ENCODE data around the gene ARHGAP15.

ARHGAP15 gene

GRCh38 chr2:143649226-143649740 is 520.1 kb downstream of the ARHGAP15 start:
- Histone ChIP-seq H3K23ac (ENCODE audit: low read depth, low read length, poor library complexity) (no peak overlapping the region), H3K4me3 (ENCODE audit: low read length in 2 of 2) (no peak overlapping the region), H3K9me3 (replicated peaks in 1 of 2; ENCODE audit: control insufficient read depth in 2 of 2, insufficient read depth in 1 of 2, low read depth in 1 of 2, low read length in 2 of 2) (peaks cover 1 to 3% of the 10 kb centered on the region in 2 donors), H3K27ac (replicated peaks; ENCODE audit: low read length) (no peak overlapping the region), H3K18ac (ENCODE audit: low read length) (no peak overlapping the region), H3K4me2 (ENCODE audit: insufficient read depth, low read length, poor library complexity, severe bottlenecking) (no peak overlapping the region), H2BK120ac (ENCODE audit: low read depth, low read length) (no peak overlapping the region), H3K4me1 (ENCODE audit: control insufficient read depth in 2 of 2, insufficient read depth in 1 of 2, low read depth in 1 of 2, low read length in 2 of 2) (peaks cover 2 to 3% of the 10 kb centered on the region in 2 donors), H2AK5ac (ENCODE audit: low read depth, low read length) (no peak overlapping the region), H4K91ac (ENCODE audit: low read depth, low read length, poor library complexity) (no peak overlapping the region), H3K36me3 (replicated peaks in 1 of 2; ENCODE audit: control insufficient read depth in 2 of 2, insufficient read depth in 2 of 2, low read length in 2 of 2) (no peaks in the 10 kb centered on the region), H3K14ac (ENCODE audit: low read length) (no peak overlapping the region), H3K9ac (ENCODE audit: low read depth, low read length, poor library complexity) (no peak overlapping the region), H3K4ac (ENCODE audit: low read length) (no peak overlapping the region), H2AFZ (ENCODE audit: low read length) (no peak overlapping the region), H2BK5ac (ENCODE audit: low read length) (no peak overlapping the region), H2BK12ac (ENCODE audit: low read length) (no peak overlapping the region), H2BK15ac (ENCODE audit: low read length) (no peak overlapping the region), H3K27me3 (ENCODE audit: control insufficient read depth in 3 of 3, insufficient read depth in 3 of 3, low read depth in 1 of 3, low read length in 3 of 3) (no peaks in the 10 kb centered on the region), H3K79me1 (ENCODE audit: low read depth, low read length) (no peaks in the 10 kb centered on the region), H4K8ac (ENCODE audit: low read depth, low read length) (no peak overlapping the region)
- no peak for DNase-seq (ENCODE audit: low spot score)
- no CpG with 5 or more reads among the region's 4 CpGs for WGBS, 2 donors (ENCODE audit: extremely low coverage in 2 of 2, insufficient read length in 2 of 2, insufficient replicate concordance in 1 of 2)

- Histone ChIP-seq H3K4ac (ENCODE audit: low read length) (no peak overlapping the region), H3K79me1 (ENCODE audit: low read depth, low read length) (no peaks in the 10 kb centered on the region), H3K27me3 (ENCODE audit: control insufficient read depth in 3 of 3, insufficient read depth in 3 of 3, low read depth in 1 of 3, low read length in 3 of 3) (no peaks in the 10 kb centered on the region), H3K4me3 (ENCODE audit: low read length in 2 of 2) (no peak overlapping the region), H2BK5ac (ENCODE audit: low read length) (no peak overlapping the region), H3K23ac (ENCODE audit: low read depth, low read length, poor library complexity) (no peak overlapping the region), H2BK12ac (ENCODE audit: low read length) (no peak overlapping the region), H3K14ac (ENCODE audit: low read length) (no peak overlapping the region), H3K4me2 (ENCODE audit: insufficient read depth, low read length, poor library complexity, severe bottlenecking) (no peak overlapping the region), H2AK5ac (ENCODE audit: low read depth, low read length) (no peak overlapping the region), H2BK120ac (ENCODE audit: low read depth, low read length) (no peak overlapping the region), H2BK15ac (ENCODE audit: low read length) (no peak overlapping the region), H4K8ac (ENCODE audit: low read depth, low read length) (no peak overlapping the region), H3K36me3 (replicated peaks in 1 of 2; ENCODE audit: control insufficient read depth in 2 of 2, insufficient read depth in 2 of 2, low read length in 2 of 2) (no peaks in the 10 kb centered on the region), H3K18ac (ENCODE audit: low read length) (no peak overlapping the region), H2AFZ (ENCODE audit: low read length) (no peak overlapping the region), H4K91ac (ENCODE audit: low read depth, low read length, poor library complexity) (no peak overlapping the region), H3K27ac (replicated peaks; ENCODE audit: low read length) (no peak overlapping the region), H3K9ac (ENCODE audit: low read depth, low read length, poor library complexity) (no peak overlapping the region), H3K9me3 (replicated peaks in 1 of 2; ENCODE audit: control insufficient read depth in 2 of 2, insufficient read depth in 1 of 2, low read depth in 1 of 2, low read length in 2 of 2) (peaks cover 1 to 3% of the 10 kb centered on the region in 2 donors), H3K4me1 (ENCODE audit: control insufficient read depth in 2 of 2, insufficient read depth in 1 of 2, low read depth in 1 of 2, low read length in 2 of 2) (no peaks in the 10 kb centered on the region)
- no peak for DNase-seq (ENCODE audit: low spot score)
These were observed 523.5 kb downstream of the ARHGAP15 start for GRCh38 chr2:143652692-143653091.

GRCh38 chr2:143668234-143668633 is 539.0 kb downstream of the ARHGAP15 start:
- peak; percentile 43 for DNase-seq (ENCODE audit: low spot score)
- H3K9me3 ChIP-seq (replicated peaks in 1 of 2; ENCODE audit: control insufficient read depth in 2 of 2, insufficient read depth in 1 of 2, low read depth in 1 of 2, low read length in 2 of 2): no peaks in the 10 kb centered on the region
- no peak overlapping the region for H4K91ac ChIP-seq (ENCODE audit: low read depth, low read length, poor library complexity)
- H3K18ac ChIP-seq (ENCODE audit: low read length): no peak overlapping the region
- no peaks in the 10 kb centered on the region for H3K36me3 ChIP-seq (replicated peaks in 1 of 2; ENCODE audit: control insufficient read depth in 2 of 2, insufficient read depth in 2 of 2, low read length in 2 of 2)
- H3K23ac ChIP-seq (ENCODE audit: low read depth, low read length, poor library complexity): no peak overlapping the region
- no peak overlapping the region for H3K27ac ChIP-seq (replicated peaks; ENCODE audit: low read length)
- no peaks in the 10 kb centered on the region for H3K79me1 ChIP-seq (ENCODE audit: low read depth, low read length)
- H2BK12ac ChIP-seq (ENCODE audit: low read length): no peak overlapping the region
- no peak overlapping the region for H4K8ac ChIP-seq (ENCODE audit: low read depth, low read length)
- H3K4me2 ChIP-seq (ENCODE audit: insufficient read depth, low read length, poor library complexity, severe bottlenecking): no peak overlapping the region
- peaks cover 2 to 6% of the 10 kb centered on the region in 2 donors for H3K4me1 ChIP-seq (ENCODE audit: control insufficient read depth in 2 of 2, insufficient read depth in 1 of 2, low read depth in 1 of 2, low read length in 2 of 2)
- no peak overlapping the region for H2BK15ac ChIP-seq (ENCODE audit: low read length)
- no peak overlapping the region for H3K4ac ChIP-seq (ENCODE audit: low read length)
- no peak overlapping the region for H2BK120ac ChIP-seq (ENCODE audit: low read depth, low read length)
- no peak overlapping the region for H3K14ac ChIP-seq (ENCODE audit: low read length)
- no peak overlapping the region for H3K9ac ChIP-seq (ENCODE audit: low read depth, low read length, poor library complexity)
- H2BK5ac ChIP-seq (ENCODE audit: low read length): no peak overlapping the region
- H3K4me3 ChIP-seq (ENCODE audit: low read length in 2 of 2): no peak overlapping the region
- WGBS, 2 donors (ENCODE audit: extremely low coverage in 2 of 2, insufficient read length in 2 of 2, insufficient replicate concordance in 1 of 2): no CpG with 5 or more reads among the region's 2 CpGs
- no peaks in the 10 kb centered on the region for H3K27me3 ChIP-seq (ENCODE audit: control insufficient read depth in 3 of 3, insufficient read depth in 3 of 3, low read depth in 1 of 3, low read length in 3 of 3)
- H2AK5ac ChIP-seq (ENCODE audit: low read depth, low read length): no peak overlapping the region
- H2AFZ ChIP-seq (ENCODE audit: low read length): peak overlapping the region; percentile 54

GRCh38 chr2:143674051-143674450 is 544.8 kb downstream of the ARHGAP15 start:
- Histone ChIP-seq H2BK12ac (ENCODE audit: low read length) (no peak overlapping the region), H2AK5ac (ENCODE audit: low read depth, low read length) (no peak overlapping the region), H3K4me3 (ENCODE audit: low read length in 2 of 2) (no peak overlapping the region), H3K18ac (ENCODE audit: low read length) (no peak overlapping the region), H3K9ac (ENCODE audit: low read depth, low read length, poor library complexity) (no peak overlapping the region), H3K9me3 (replicated peaks in 1 of 2; ENCODE audit: control insufficient read depth in 2 of 2, insufficient read depth in 1 of 2, low read depth in 1 of 2, low read length in 2 of 2) (no peaks in the 10 kb centered on the region), H3K79me1 (ENCODE audit: low read depth, low read length) (no peaks in the 10 kb centered on the region), H2BK120ac (ENCODE audit: low read depth, low read length) (no peak overlapping the region), H2BK5ac (ENCODE audit: low read length) (no peak overlapping the region), H3K36me3 (replicated peaks in 1 of 2; ENCODE audit: control insufficient read depth in 2 of 2, insufficient read depth in 2 of 2, low read length in 2 of 2) (no peaks in the 10 kb centered on the region), H3K4me1 (ENCODE audit: control insufficient read depth in 2 of 2, insufficient read depth in 1 of 2, low read depth in 1 of 2, low read length in 2 of 2) (no peaks in the 10 kb centered on the region), H4K8ac (ENCODE audit: low read depth, low read length) (no peak overlapping the region), H3K4me2 (ENCODE audit: insufficient read depth, low read length, poor library complexity, severe bottlenecking) (no peak overlapping the region), H3K27me3 (ENCODE audit: control insufficient read depth in 3 of 3, insufficient read depth in 3 of 3, low read depth in 1 of 3, low read length in 3 of 3) (no peaks in the 10 kb centered on the region), H4K91ac (ENCODE audit: low read depth, low read length, poor library complexity) (no peak overlapping the region), H2AFZ (ENCODE audit: low read length) (no peak overlapping the region), H3K14ac (ENCODE audit: low read length) (no peak overlapping the region), H2BK15ac (ENCODE audit: low read length) (no peak overlapping the region), H3K4ac (ENCODE audit: low read length) (no peak overlapping the region), H3K23ac (ENCODE audit: low read depth, low read length, poor library complexity) (no peak overlapping the region), H3K27ac (replicated peaks; ENCODE audit: low read length) (no peak overlapping the region)
- DNase-seq (ENCODE audit: low spot score): no peak
- WGBS, 2 donors (ENCODE audit: extremely low coverage in 2 of 2, insufficient read length in 2 of 2, insufficient replicate concordance in 1 of 2): no CpG with 5 or more reads among the region's 2 CpGs
